Measurements from ENCODE around the gene CRHR2. TPM values are rescaled to one million over a fixed set of nuclear protein-coding genes. Genes with fewer than 3 reads are reported as not detected.

CRHR2 gene
- total and polyA plus RNA-seq, 4 donors = 0.02 to 0.20 TPM; not detected in 2

DNA sequence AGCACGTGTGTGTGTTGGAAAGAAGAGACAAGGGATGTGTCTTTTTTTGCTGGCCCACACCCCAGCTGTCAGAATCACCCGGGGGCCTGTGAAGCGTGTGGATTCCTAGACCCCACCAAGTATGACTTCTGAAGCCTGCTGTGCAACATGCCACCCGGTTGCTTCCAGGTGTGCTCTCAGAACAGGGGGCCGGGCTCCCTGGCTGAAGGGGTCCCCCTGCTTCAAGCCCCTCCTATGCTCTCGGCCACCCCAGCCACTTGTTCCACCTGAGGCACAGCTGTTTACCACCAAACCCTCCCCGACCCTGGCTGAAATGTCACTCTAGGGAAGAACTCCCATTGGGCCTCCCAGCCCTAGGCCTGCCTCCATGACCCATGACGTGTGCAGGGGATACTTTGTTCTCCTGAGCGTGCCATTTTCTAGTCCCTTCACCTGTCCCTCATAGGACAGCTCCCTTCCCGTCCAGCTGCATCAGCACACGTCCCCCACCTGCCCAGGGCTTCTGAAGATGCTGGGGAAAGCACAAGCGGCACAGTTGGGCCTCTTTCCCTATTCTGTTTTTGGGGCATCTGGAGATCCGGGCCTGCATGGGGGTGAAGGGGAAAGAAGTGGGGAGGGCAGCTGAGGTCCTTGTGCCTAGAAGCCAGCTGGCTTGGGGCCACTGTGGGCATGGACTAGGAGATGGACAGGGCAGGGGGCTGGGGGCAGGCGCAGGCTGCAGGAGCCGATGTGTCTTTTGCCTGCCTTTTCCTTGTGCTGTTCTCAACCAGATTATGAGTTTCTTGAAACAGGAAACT lies 33.3 kb downstream of the CRHR2 start:
- H3K27me3 ChIP-seq (ENCODE audit: control insufficient read depth in 3 of 3, insufficient read depth in 3 of 3, low read length in 2 of 3) = no peaks in the 10 kb centered on the region
- WGBS, 2 donors = 92 to 93% methylated on average over 15 of the region's 15 CpGs
- no peak for DNase-seq

DNA sequence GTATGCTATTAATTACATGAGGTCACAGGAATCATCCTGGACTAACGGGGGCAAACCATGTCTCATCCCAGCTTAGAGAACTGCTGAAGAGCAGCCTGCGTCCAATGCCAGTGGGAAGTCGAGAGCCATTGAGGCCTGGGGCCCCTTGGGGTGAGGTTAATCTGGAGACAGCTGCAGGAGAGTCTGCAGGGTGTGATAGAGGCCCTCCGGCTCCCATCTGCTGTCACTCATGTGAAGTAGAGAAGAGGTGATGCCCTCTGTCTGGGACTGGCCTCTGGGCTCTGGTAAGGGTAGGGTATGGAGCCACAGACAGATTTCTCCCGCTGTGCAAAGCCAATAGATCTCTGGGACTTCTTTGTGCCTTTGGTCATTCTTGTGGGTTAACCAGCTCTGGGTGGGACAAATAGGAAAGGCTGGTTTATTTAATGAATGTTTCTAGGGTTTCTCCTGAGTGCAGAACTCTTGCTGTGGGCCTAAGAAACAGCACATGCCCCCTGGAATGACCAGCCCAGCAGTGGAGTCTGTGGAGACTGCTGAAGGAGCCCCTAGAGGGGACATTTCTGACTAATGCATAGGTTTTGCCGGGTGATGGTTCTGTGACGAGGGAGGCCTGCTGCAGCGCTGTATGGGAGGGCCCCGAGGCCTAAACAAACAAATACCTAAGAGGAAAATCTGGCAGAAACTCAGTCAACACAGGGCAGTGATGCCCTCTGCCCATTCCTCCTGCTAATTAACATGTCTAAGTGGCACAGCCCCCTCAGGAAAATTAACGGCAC lies 34.5 kb downstream of the CRHR2 start:
- 88 to 92% methylated on average over 10 of the region's 10 CpGs for WGBS, 2 donors
- no peak overlapping the region for H3K27ac ChIP-seq (ENCODE audit: low read depth in 1 of 2, low read length in 1 of 2)
- DNase-seq (no peak), ATAC-seq (ENCODE audit: insufficient read depth, low FRiP score) (no peak)
- peaks cover 0 to 3% (median 0%) of the 10 kb centered on the region in 5 donors for H3K4me1 ChIP-seq (ENCODE audit: control insufficient read depth in 5 of 5, insufficient read depth in 5 of 5, low read length in 5 of 5)
- H3K27me3 ChIP-seq (ENCODE audit: control insufficient read depth in 3 of 3, insufficient read depth in 3 of 3, low read length in 2 of 3) = no peaks in the 10 kb centered on the region
- no peak overlapping the region for H3K9ac ChIP-seq (ENCODE audit: insufficient read depth in 1 of 2, low read length in 2 of 2)
- no peak overlapping the region for H3K4me3 ChIP-seq
- TF ChIP-seq, protein P1, sequence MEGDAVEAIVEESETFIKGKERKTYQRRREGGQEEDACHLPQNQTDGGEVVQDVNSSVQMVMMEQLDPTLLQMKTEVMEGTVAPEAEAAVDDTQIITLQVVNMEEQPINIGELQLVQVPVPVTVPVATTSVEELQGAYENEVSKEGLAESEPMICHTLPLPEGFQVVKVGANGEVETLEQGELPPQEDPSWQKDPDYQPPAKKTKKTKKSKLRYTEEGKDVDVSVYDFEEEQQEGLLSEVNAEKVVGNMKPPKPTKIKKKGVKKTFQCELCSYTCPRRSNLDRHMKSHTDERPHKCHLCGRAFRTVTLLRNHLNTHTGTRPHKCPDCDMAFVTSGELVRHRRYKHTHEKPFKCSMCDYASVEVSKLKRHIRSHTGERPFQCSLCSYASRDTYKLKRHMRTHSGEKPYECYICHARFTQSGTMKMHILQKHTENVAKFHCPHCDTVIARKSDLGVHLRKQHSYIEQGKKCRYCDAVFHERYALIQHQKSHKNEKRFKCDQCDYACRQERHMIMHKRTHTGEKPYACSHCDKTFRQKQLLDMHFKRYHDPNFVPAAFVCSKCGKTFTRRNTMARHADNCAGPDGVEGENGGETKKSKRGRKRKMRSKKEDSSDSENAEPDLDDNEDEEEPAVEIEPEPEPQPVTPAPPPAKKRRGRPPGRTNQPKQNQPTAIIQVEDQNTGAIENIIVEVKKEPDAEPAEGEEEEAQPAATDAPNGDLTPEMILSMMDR (IDR thresholded peaks at IDR 0.05; ENCODE audit: control extremely low read depth, extremely low read depth) = no peak
- H3K36me3 ChIP-seq (ENCODE audit: control insufficient read depth in 4 of 4, insufficient read depth in 4 of 4, low read length in 4 of 4) = peaks cover 0 to 6% (median 3%) of the 10 kb centered on the region in 4 donors
- H3K9me3 ChIP-seq (ENCODE audit: control insufficient read depth in 4 of 4, insufficient read depth in 3 of 4, low read length in 3 of 4) = peaks cover 0 to 2% (median 0%) of the 10 kb centered on the region in 4 donors

More for the DNA sequence above, 33.3 kb downstream of the CRHR2 start:
- no peak for ATAC-seq (ENCODE audit: insufficient read depth, low FRiP score)
- H3K9ac ChIP-seq (ENCODE audit: insufficient read depth in 1 of 2, low read length in 2 of 2) = no peak overlapping the region
- H3K4me3 ChIP-seq = no peak overlapping the region
- H3K27ac ChIP-seq (ENCODE audit: low read depth in 1 of 2, low read length in 1 of 2) = no peak overlapping the region
- TF ChIP-seq, protein P1 (IDR thresholded peaks at IDR 0.05; ENCODE audit: control extremely low read depth, extremely low read depth) = no peak
- no peaks in the 10 kb centered on the region for H3K4me1 ChIP-seq (ENCODE audit: control insufficient read depth in 5 of 5, insufficient read depth in 5 of 5, low read length in 5 of 5)
- peaks cover 0 to 2% (median 0%) of the 10 kb centered on the region in 4 donors for H3K9me3 ChIP-seq (ENCODE audit: control insufficient read depth in 4 of 4, insufficient read depth in 3 of 4, low read length in 3 of 4)
- peaks cover 0 to 6% (median 3%) of the 10 kb centered on the region in 4 donors for H3K36me3 ChIP-seq (ENCODE audit: control insufficient read depth in 4 of 4, insufficient read depth in 4 of 4, low read length in 4 of 4)

DNA sequence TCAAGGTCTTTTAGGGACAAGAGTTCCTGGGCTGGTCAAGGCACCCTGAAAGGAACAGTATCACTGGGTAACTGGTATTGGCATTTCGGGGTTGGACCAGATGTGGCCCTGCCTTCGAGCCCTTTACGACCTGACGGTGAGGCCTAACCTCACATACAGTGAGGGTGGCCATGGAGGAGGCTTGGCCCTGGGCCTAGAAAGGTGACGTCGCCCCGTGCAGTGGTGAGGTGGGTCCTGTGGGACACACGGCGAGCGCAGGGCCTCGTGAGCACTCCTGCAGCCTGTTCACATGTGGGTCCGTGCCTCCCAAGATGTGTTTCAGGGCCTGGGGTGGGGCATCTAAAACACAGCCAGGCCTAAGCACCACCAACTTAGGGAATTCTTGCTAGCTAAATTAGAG lies 36.1 kb downstream of the CRHR2 start:
- no peaks in the 10 kb centered on the region for H3K27me3 ChIP-seq (ENCODE audit: control insufficient read depth in 3 of 3, insufficient read depth in 3 of 3, low read length in 2 of 3)
- H3K9ac ChIP-seq (ENCODE audit: insufficient read depth in 1 of 2, low read length in 2 of 2) = no peak overlapping the region
- peaks cover 0 to 6% (median 3%) of the 10 kb centered on the region in 4 donors for H3K36me3 ChIP-seq (ENCODE audit: control insufficient read depth in 4 of 4, insufficient read depth in 4 of 4, low read length in 4 of 4)
- peaks cover 0 to 3% (median 0%) of the 10 kb centered on the region in 5 donors for H3K4me1 ChIP-seq (ENCODE audit: control insufficient read depth in 5 of 5, insufficient read depth in 5 of 5, low read length in 5 of 5)
- no peak overlapping the region for H3K27ac ChIP-seq (ENCODE audit: low read depth in 1 of 2, low read length in 1 of 2)
- ATAC-seq (ENCODE audit: insufficient read depth, low FRiP score) (no peak), DNase-seq (no peak)
- peaks cover 0 to 2% (median 0%) of the 10 kb centered on the region in 4 donors for H3K9me3 ChIP-seq (ENCODE audit: control insufficient read depth in 4 of 4, insufficient read depth in 3 of 4, low read length in 3 of 4)
- 96% methylated on average over 12 of the region's 12 CpGs for WGBS, 2 donors
- TF ChIP-seq, protein P1 (IDR thresholded peaks at IDR 0.05; ENCODE audit: control extremely low read depth, extremely low read depth) = no peak
- no peak overlapping the region for H3K4me3 ChIP-seq

Data from lung (tissue), 12 donors.